Lung (tissue), 12 donors: Measurements from ENCODE around the gene TMEM207. TPM values are rescaled to one million over a fixed set of nuclear protein-coding genes. Genes with fewer than 3 reads are reported as not detected.
"Not testable (repeated sequence)": the region's sequence is repeated elsewhere in the genome, so short reads cannot be mapped to it uniquely, and the experiment has no call there.

ENCODE experiments used
- ATAC-seq: fragments of 200-7000 bp; cut with Tn5 transposase; one replicate; pipeline ENCODE4 v1.9.1; 2020; ENCODE audit warnings: moderate number of reproducible peaks; ENCODE audit not compliant: insufficient read depth, low FRiP score
- DNase-seq, 3 donors: peaks; one replicate each; pipeline ENCODE4 v3.0.0-alpha.2; 2013 to 2017
- H3K27ac ChIP-seq, 2 donors: one replicate each; pipeline ENCODE4 v1.5.1; 2013; ENCODE audit warnings: mild to moderate bottlenecking in 2 of 2, moderate library complexity in 2 of 2, control low read depth in 1 of 2, inconsistent platforms in 1 of 2, low read depth in 1 of 2, low read length in 1 of 2
- H3K27me3 ChIP-seq, 3 donors: one replicate each; pipeline ENCODE4 v1.5.1; 2013; ENCODE audit warnings: low read length in 2 of 3; ENCODE audit not compliant: control insufficient read depth in 3 of 3, insufficient read depth in 3 of 3
- H3K36me3 ChIP-seq, 4 donors: one replicate each; pipeline ENCODE4 v1.5.1; 2013; ENCODE audit warnings: low read length in 4 of 4, mild to moderate bottlenecking in 1 of 4, moderate library complexity in 1 of 4; ENCODE audit not compliant: control insufficient read depth in 4 of 4, insufficient read depth in 4 of 4
- H3K4me1 ChIP-seq, 5 donors: one replicate each; pipeline ENCODE4 v1.5.1; 2013; ENCODE audit warnings: low read length in 5 of 5, mild to moderate bottlenecking in 2 of 5, moderate library complexity in 1 of 5; ENCODE audit not compliant: control insufficient read depth in 5 of 5, insufficient read depth in 5 of 5
- H3K4me3 ChIP-seq: one replicate; pipeline ENCODE4 v1.5.1; 2013; ENCODE audit warnings: mild to moderate bottlenecking, control low read depth, moderate library complexity
- H3K9ac ChIP-seq, 2 donors: one replicate each; pipeline ENCODE4 v1.5.1; 2013; ENCODE audit warnings: low read length in 2 of 2, control low read depth in 1 of 2; ENCODE audit not compliant: insufficient read depth in 1 of 2
- H3K9me3 ChIP-seq, 4 donors: one replicate each; pipeline ENCODE4 v1.5.1; 2013; ENCODE audit warnings: low read length in 3 of 4, mild to moderate bottlenecking in 1 of 4, moderate library complexity in 1 of 4; ENCODE audit not compliant: control insufficient read depth in 4 of 4, insufficient read depth in 3 of 4
- WGBS, 2 donors: extraction: QIAGEN DNeasy Blood & Tissue Kit; methylation state at CpG; one replicate each; pipeline ENCODE4 v1.1.7; 2013; 5-methylcytosine and 5-hydroxymethylcytosine counted together
- polyA plus RNA-seq, 2 donors: library from polyadenylated mRNA; stranded (reverse); fragments of 200-250 nt; gene quantifications; one replicate each; pipeline ENCODE4 v1.2.1, GENCODE V29; 2013
- total RNA-seq, 2 donors: library from RNA; depleted of rRNA in 1 of 2; stranded (reverse); fragments of >200 nt in 1 of 2; gene quantifications; one replicate each; pipeline ENCODE4 v1.2.1, GENCODE V29; 2014 to 2021
- TF ChIP-seq, protein P1 (sequence below): IDR thresholded peaks from 2 replicates; pipeline ENCODE4 v1.5.1; 2012; ENCODE audit warnings: mild to moderate bottlenecking; ENCODE audit errors: control extremely low read depth, extremely low read depth
- donor health status: control.
- donor health status: control.
- donor health status: Bipolar disorder and iron deficiency.
- donor health status: healthy.
- donor health status: DM: yes; HTN: yes; CAD: no.

TMEM207 gene
- total and polyA plus RNA-seq, 4 donors, result not detected

GRCh38 chr3:190481779-190482178 lies 32.1 kb upstream of the TMEM207 start:
- no peak overlapping the region for H3K4me3 ChIP-seq
- H3K27ac ChIP-seq, result no peak overlapping the region
- no peak overlapping the region for H3K9ac ChIP-seq
- DNase-seq (no peak), ATAC-seq (no peak)
- H3K4me1 ChIP-seq, result no peaks in the 10 kb centered on the region
- H3K27me3 ChIP-seq, result no peaks in the 10 kb centered on the region
- WGBS, 2 donors, result 90 to 91% methylated on average over 2 of the region's 2 CpGs
- no peaks in the 10 kb centered on the region for H3K9me3 ChIP-seq
- no peaks in the 10 kb centered on the region for H3K36me3 ChIP-seq
- TF ChIP-seq, protein P1, sequence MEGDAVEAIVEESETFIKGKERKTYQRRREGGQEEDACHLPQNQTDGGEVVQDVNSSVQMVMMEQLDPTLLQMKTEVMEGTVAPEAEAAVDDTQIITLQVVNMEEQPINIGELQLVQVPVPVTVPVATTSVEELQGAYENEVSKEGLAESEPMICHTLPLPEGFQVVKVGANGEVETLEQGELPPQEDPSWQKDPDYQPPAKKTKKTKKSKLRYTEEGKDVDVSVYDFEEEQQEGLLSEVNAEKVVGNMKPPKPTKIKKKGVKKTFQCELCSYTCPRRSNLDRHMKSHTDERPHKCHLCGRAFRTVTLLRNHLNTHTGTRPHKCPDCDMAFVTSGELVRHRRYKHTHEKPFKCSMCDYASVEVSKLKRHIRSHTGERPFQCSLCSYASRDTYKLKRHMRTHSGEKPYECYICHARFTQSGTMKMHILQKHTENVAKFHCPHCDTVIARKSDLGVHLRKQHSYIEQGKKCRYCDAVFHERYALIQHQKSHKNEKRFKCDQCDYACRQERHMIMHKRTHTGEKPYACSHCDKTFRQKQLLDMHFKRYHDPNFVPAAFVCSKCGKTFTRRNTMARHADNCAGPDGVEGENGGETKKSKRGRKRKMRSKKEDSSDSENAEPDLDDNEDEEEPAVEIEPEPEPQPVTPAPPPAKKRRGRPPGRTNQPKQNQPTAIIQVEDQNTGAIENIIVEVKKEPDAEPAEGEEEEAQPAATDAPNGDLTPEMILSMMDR, result no peak

- H3K9me3 ChIP-seq, H3K4me1 ChIP-seq, ATAC-seq, H3K36me3 ChIP-seq, H3K4me3 ChIP-seq, H3K9ac ChIP-seq, DNase-seq, H3K27ac ChIP-seq, H3K27me3 ChIP-seq: not testable (repeated sequence)
- 93 to 97% methylated on average over 20 to 25 of the region's 25 CpGs for WGBS, 2 donors
Measured at GRCh38 chr3:190473261-190473660, 23.6 kb upstream of the TMEM207 start.

GRCh38 chr3:190467922-190468321 lies 18.2 kb upstream of the TMEM207 start:
- DNase-seq (no peak), ATAC-seq (no peak)
- peaks cover 0 to 2% (median 0%) of the 10 kb centered on the region in 5 donors for H3K4me1 ChIP-seq
- no peaks in the 10 kb centered on the region for H3K36me3 ChIP-seq
- TF ChIP-seq, protein P1, result no peak
- no peaks in the 10 kb centered on the region for H3K27me3 ChIP-seq
- no peak overlapping the region for H3K27ac ChIP-seq
- H3K4me3 ChIP-seq, result no peak overlapping the region
- H3K9me3 ChIP-seq, result peaks cover 0 to 9% (median 2%) of the 10 kb centered on the region in 4 donors
- no peak overlapping the region for H3K9ac ChIP-seq

GRCh38 chr3:190458040-190458439 lies 8.3 kb upstream of the TMEM207 start:
- Histone ChIP-seq H3K9ac (no peak overlapping the region), H3K27ac (no peak overlapping the region), H3K27me3 (no peaks in the 10 kb centered on the region), H3K4me3 (no peak overlapping the region), H3K9me3 (no peaks in the 10 kb centered on the region), H3K4me1 (no peaks in the 10 kb centered on the region), H3K36me3 (no peaks in the 10 kb centered on the region)
- WGBS, 2 donors, result 38 to 43% methylated on average over 2 of the region's 2 CpGs
- TF ChIP-seq, protein P1, result no peak
- no peak for ATAC-seq
- no peak for DNase-seq
